NT2/D1 (cell line): Measurements from ENCODE around the gene GRM5.

ENCODE experiments used
- SUZ12 ChIP-seq: IDR thresholded peaks from 2 replicates; pipeline ENCODE4 v1.6.1; 2011; ENCODE audit not compliant: insufficient read length, insufficient read depth; ENCODE audit errors: extremely low read depth
- YY1 ChIP-seq: IDR thresholded peaks from 2 replicates; pipeline ENCODE4 v1.6.1; 2011; ENCODE audit not compliant: insufficient read length, insufficient read depth
- ZNF274 ChIP-seq: IDR thresholded peaks from 2 replicates; pipeline ENCODE4 v1.6.1; 2011; ENCODE audit warnings: mild to moderate bottlenecking, low read depth, low read length

DNA sequence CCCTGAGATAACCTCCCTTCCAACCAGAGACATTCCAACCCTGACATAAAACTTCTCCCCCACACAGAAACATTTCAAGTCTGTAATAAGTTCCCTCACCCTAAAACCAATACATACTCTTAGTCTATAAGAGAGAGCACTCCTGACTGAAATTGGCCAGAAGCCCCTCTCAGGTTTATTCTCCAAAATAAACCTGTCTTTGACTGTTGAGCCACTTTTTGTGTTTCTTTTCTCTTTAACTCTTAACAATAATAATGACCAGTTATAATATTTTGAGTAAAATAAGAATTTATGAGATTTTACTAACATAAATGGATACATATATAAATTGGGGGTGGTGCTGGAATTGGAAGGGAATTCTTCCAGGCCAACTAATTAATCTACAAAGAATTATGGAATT is 93.6 kb downstream of the GRM5 start:
- TF ChIP-seq YY1 (no peak), ZNF274 (no peak), SUZ12 (no peak)
